MM.1S (cell line): ENCODE results near the gene SLAMF8.
A peak's percentile ranks its signal among the peaks of the same experiment; 100 is the strongest.

Experiments used
- DNase-seq: peaks from one replicate; pipeline ENCODE4 v3.0.0-alpha.2; 2015
- H2AFZ ChIP-seq: fragments of 300-600 bp; sonication (generic); 2 replicates; pipeline ENCODE4 v1.6.0; 2016; ENCODE audit warnings: antibody characterized with exemption, low read length
- H3F3A ChIP-seq: fragments of 300-600 bp; sonication (generic); 2 replicates; pipeline ENCODE4 v1.6.1; 2016; ENCODE audit warnings: mild to moderate bottlenecking, antibody characterized with exemption, low read length, moderate library complexity, mixed read lengths; ENCODE audit not compliant: insufficient read depth
- H3K27ac ChIP-seq: fragments of 300-600 bp; sonication (generic); 2 replicates; pipeline ENCODE4 v1.5.1; 2016; ENCODE audit warnings: mild to moderate bottlenecking, low read length
- H3K27me3 ChIP-seq: fragments of 300-600 bp; sonication (generic); replicated peaks from 2 replicates; pipeline ENCODE4 v1.6.0; 2016; ENCODE audit warnings: low read length; ENCODE audit not compliant: insufficient read depth
- H3K36me3 ChIP-seq: fragments of 300-600 bp; sonication (generic); replicated peaks from 2 replicates; pipeline ENCODE4 v1.6.1; 2016; ENCODE audit warnings: mild to moderate bottlenecking, low read length, mixed read lengths; ENCODE audit not compliant: insufficient read depth
- H3K4me1 ChIP-seq: fragments of 300-600 bp; sonication (generic); 2 replicates; pipeline ENCODE4 v1.6.1; 2016; ENCODE audit warnings: low read length, mixed read lengths
- H3K4me2 ChIP-seq: fragments of 300-600 bp; sonication (generic); 2 replicates; pipeline ENCODE4 v1.6.0; 2016; ENCODE audit warnings: low read depth, low read length
- H3K4me3 ChIP-seq: fragments of 300-600 bp; sonication (generic); 2 replicates; pipeline ENCODE4 v1.5.1; 2016; ENCODE audit warnings: low read length, mixed read lengths
- H3K79me2 ChIP-seq: fragments of 300-600 bp; sonication (generic); 2 replicates; pipeline ENCODE4 v1.6.1; 2016; ENCODE audit warnings: mixed run types, low read length, mixed read lengths
- H3K9ac ChIP-seq: fragments of 300-600 bp; sonication (generic); 2 replicates; pipeline ENCODE4 v1.6.1; 2016; ENCODE audit warnings: low read length, mixed read lengths
- H3K9me2 ChIP-seq: fragments of 300-600 bp; sonication (generic); replicated peaks from 2 replicates; pipeline ENCODE4 v1.6.1; 2016; ENCODE audit warnings: mild to moderate bottlenecking, low read length, mixed read lengths; ENCODE audit not compliant: insufficient read depth
- H3K9me3 ChIP-seq: fragments of 300-600 bp; sonication (generic); replicated peaks from 2 replicates; pipeline ENCODE4 v1.6.1; 2016; ENCODE audit warnings: mild to moderate bottlenecking, low read length, mixed read lengths; ENCODE audit not compliant: insufficient read depth
- H4K20me1 ChIP-seq: fragments of 300-600 bp; sonication (generic); 2 replicates; pipeline ENCODE4 v1.6.1; 2016; ENCODE audit warnings: mild to moderate bottlenecking, low read length, moderate library complexity, mixed read lengths; ENCODE audit not compliant: insufficient read depth
- CTCF ChIP-seq: fragments of 300-600 bp; sonication (generic); IDR thresholded peaks from 2 replicates; pipeline ENCODE4 v1.5.1; 2016; ENCODE audit warnings: antibody characterized with exemption, low read length, mixed read lengths
- EZH2 ChIP-seq: fragments of 300-600 bp; sonication (generic); optimal IDR thresholded peaks from 2 replicates; pipeline ENCODE3; 2017; ENCODE audit warnings: low read depth, mild to moderate bottlenecking, antibody characterized with exemption, low read length, mixed read lengths
- EZH2phosphoT487 ChIP-seq: fragments of 300-600 bp; sonication (generic); IDR thresholded peaks from 2 replicates; pipeline ENCODE4 v1.6.1; 2018; ENCODE audit warnings: antibody characterized with exemption, low read length

The SLAMF8 gene

GRCh38 chr1:159879136-159879535 lies 52.5 kb downstream of the SLAMF8 start:
- H3K9ac ChIP-seq = no peak overlapping the region
- H3K4me1 ChIP-seq = peaks cover 30% of the 10 kb centered on the region
- no peaks in the 10 kb centered on the region for H3K27me3 ChIP-seq
- H4K20me1 ChIP-seq = no peaks in the 10 kb centered on the region
- DNase-seq = no peak
- no peak overlapping the region for H3K4me3 ChIP-seq
- no peak overlapping the region for H3K27ac ChIP-seq
- H2AFZ ChIP-seq = no peak overlapping the region
- H3K79me2 ChIP-seq = no peaks in the 10 kb centered on the region
- H3K4me2 ChIP-seq = no peak overlapping the region
- TF ChIP-seq CTCF (no peak), EZH2 (no peak), EZH2phosphoT487 (no peak)
- H3K36me3 ChIP-seq = no peaks in the 10 kb centered on the region
- H3F3A ChIP-seq = peaks cover 17% of the 10 kb centered on the region
- H3K9me2 ChIP-seq = no peaks in the 10 kb centered on the region
- no peaks in the 10 kb centered on the region for H3K9me3 ChIP-seq

- no peaks in the 10 kb centered on the region for H3K36me3 ChIP-seq
- peak overlapping the region; percentile 46 for H3K4me2 ChIP-seq
- no peaks in the 10 kb centered on the region for H3K79me2 ChIP-seq
- H3K4me1 ChIP-seq = peaks cover 30% of the 10 kb centered on the region
- peak overlapping the region; percentile 2; the same call in 1 of the 2 replicates for H3K4me3 ChIP-seq
- no peaks in the 10 kb centered on the region for H4K20me1 ChIP-seq
- no peak overlapping the region for H3K9ac ChIP-seq
- no peak overlapping the region for H2AFZ ChIP-seq
- no peaks in the 10 kb centered on the region for H3K27me3 ChIP-seq
- H3K9me2 ChIP-seq = no peaks in the 10 kb centered on the region
- peaks cover 17% of the 10 kb centered on the region for H3F3A ChIP-seq
- peak; percentile 61 for DNase-seq
- TF ChIP-seq CTCF (no peak), EZH2phosphoT487 (no peak), EZH2 (no peak)
- H3K9me3 ChIP-seq = no peaks in the 10 kb centered on the region
- peak overlapping the region; percentile 45 for H3K27ac ChIP-seq
Observed at GRCh38 chr1:159879977-159880376, 53.3 kb downstream of the SLAMF8 start.

GRCh38 chr1:159880430-159880829 lies 53.8 kb downstream of the SLAMF8 start:
- peak overlapping the region; percentile 2; the same call in 1 of the 2 replicates for H3K4me3 ChIP-seq
- no peaks in the 10 kb centered on the region for H3K79me2 ChIP-seq
- peak overlapping the region; percentile 46 for H3K4me2 ChIP-seq
- no peak for TF ChIP-seq EZH2
- no peak for TF ChIP-seq EZH2phosphoT487
- TF ChIP-seq CTCF = no peak
- H2AFZ ChIP-seq = peak overlapping the region; percentile 12; the same call in 1 of the 2 replicates
- no peaks in the 10 kb centered on the region for H3K36me3 ChIP-seq
- no peaks in the 10 kb centered on the region for H3K9me2 ChIP-seq
- DNase-seq = peak; percentile 67
- peak overlapping the region; percentile 45 for H3K27ac ChIP-seq
- H3K27me3 ChIP-seq = no peaks in the 10 kb centered on the region
- no peaks in the 10 kb centered on the region for H3K9me3 ChIP-seq
- no peaks in the 10 kb centered on the region for H4K20me1 ChIP-seq
- H3F3A ChIP-seq = peaks cover 17% of the 10 kb centered on the region
- no peak overlapping the region for H3K9ac ChIP-seq
- H3K4me1 ChIP-seq = peaks cover 30% of the 10 kb centered on the region
